ENCODE measurements around the gene IKZF5.

Gene IKZF5

GRCh38 chr10:122974023-122974422, 34.6 kb downstream of the IKZF5 start:
- Mint-ChIP-seq H3K9me3 (no peaks in the 10 kb centered on the region), H3K4me1 (no peaks in the 10 kb centered on the region), H3K36me3 (ENCODE audit: low read depth) (no peaks in the 10 kb centered on the region), H3K27me3 (ENCODE audit: low read depth, poor library complexity) (peaks cover 37% of the 10 kb centered on the region), H3K27ac (no peak overlapping the region), H3K4me3 (no peak overlapping the region)
- no peak for TF ChIP-seq CTCF (IDR thresholded peaks at IDR 0.05)
- DNase-seq = no peak

DNA sequence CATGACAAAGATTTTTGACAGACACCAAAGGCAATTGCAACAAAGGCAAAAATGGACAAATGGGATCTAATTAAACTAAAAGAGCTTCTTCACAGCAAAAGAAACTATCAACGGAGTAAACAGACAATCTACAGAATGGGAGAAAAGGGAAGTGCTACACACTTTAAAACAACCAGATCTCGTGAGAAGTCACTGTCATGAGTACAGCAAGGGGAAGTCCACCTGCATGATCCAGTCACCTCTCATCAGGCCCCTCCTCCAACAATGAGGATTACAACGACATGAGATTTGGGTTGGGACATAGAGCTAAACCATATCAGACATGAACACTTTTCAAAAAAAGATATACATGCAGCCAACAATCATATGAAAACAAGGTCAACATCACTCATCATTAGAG, 39.9 kb downstream of the IKZF5 start:
- no peak overlapping the region for H3K27ac Mint-ChIP-seq
- peaks cover 48% of the 10 kb centered on the region for H3K9me3 Mint-ChIP-seq
- no peak overlapping the region for H3K4me3 Mint-ChIP-seq
- H3K4me1 Mint-ChIP-seq = no peaks in the 10 kb centered on the region
- DNase-seq = no peak
- no peak for TF ChIP-seq CTCF (IDR thresholded peaks at IDR 0.05)
- peaks cover 17% of the 10 kb centered on the region for H3K36me3 Mint-ChIP-seq (ENCODE audit: low read depth)
- peaks cover 37% of the 10 kb centered on the region for H3K27me3 Mint-ChIP-seq (ENCODE audit: low read depth, poor library complexity)

GRCh38 chr10:122966879-122967278, 41.7 kb downstream of the IKZF5 start:
- DNase-seq = no peak
- H3K36me3 Mint-ChIP-seq (ENCODE audit: low read depth) = peaks cover 22% of the 10 kb centered on the region
- H3K27ac Mint-ChIP-seq = no peak overlapping the region
- H3K4me3 Mint-ChIP-seq = no peak overlapping the region
- H3K27me3 Mint-ChIP-seq (ENCODE audit: low read depth, poor library complexity) = peaks cover 41% of the 10 kb centered on the region
- TF ChIP-seq CTCF (IDR thresholded peaks at IDR 0.05) = no peak
- peaks cover 56% of the 10 kb centered on the region for H3K9me3 Mint-ChIP-seq
- no peaks in the 10 kb centered on the region for H3K4me1 Mint-ChIP-seq

DNA sequence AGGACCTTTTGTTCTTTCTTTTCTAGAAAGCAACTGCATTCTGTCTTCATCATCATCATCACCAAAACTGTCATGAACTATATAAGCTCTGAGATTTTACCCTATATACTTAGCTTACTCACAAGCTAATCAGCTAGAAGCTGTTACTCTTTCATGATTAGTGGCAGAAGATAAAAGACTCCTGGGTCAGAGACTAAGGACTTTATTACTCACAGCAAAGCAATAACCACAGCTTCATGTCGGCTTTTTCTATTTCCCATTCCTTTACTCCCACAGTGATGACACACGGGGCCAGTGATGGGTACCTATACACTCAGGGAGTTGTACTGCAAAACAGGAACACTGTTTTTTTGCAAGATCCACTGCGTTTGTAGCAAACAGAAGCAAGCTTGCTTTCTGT, 46.2 kb downstream of the IKZF5 start:
- Mint-ChIP-seq H3K4me1 (no peaks in the 10 kb centered on the region), H3K36me3 (ENCODE audit: low read depth) (peaks cover 19% of the 10 kb centered on the region), H3K27me3 (ENCODE audit: low read depth, poor library complexity) (peaks cover 24% of the 10 kb centered on the region), H3K4me3 (no peak overlapping the region), H3K27ac (no peak overlapping the region), H3K9me3 (peaks cover 41% of the 10 kb centered on the region)
- DNase-seq = no peak
- TF ChIP-seq CTCF (IDR thresholded peaks at IDR 0.05) = no peak

- no peak for DNase-seq
- Mint-ChIP-seq H3K9me3 (peaks cover 25% of the 10 kb centered on the region), H3K27ac (no peak overlapping the region), H3K4me1 (peaks cover 12% of the 10 kb centered on the region), H3K36me3 (ENCODE audit: low read depth) (peaks cover 9% of the 10 kb centered on the region), H3K27me3 (ENCODE audit: low read depth, poor library complexity) (peaks cover 33% of the 10 kb centered on the region), H3K4me3 (no peak overlapping the region)
- TF ChIP-seq CTCF (IDR thresholded peaks at IDR 0.05) = no peak
Observed at GRCh38 chr10:122957474-122957873, 51.1 kb downstream of the IKZF5 start.

DNA sequence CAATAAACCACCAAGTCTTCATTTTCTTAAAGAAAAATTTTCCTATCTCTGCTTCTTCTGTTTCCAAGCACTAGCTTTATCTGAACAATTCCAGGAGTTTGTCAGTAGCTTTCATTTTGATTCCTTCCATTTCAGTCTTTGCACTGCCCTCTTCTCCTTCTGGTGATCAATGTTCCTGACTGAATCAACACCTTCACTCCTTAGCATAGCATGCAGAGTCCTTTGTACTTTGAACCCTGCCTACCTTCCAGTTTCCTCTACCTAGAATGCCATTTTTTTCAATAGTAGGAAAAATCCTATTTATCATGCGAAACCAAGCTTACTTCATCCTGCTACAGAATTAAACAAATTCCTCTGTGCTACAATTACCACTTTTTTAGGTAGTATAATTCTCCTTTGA, 52.7 kb downstream of the IKZF5 start:
- peaks cover 25% of the 10 kb centered on the region for H3K9me3 Mint-ChIP-seq
- no peak for TF ChIP-seq CTCF (IDR thresholded peaks at IDR 0.05)
- no peak for DNase-seq
- peaks cover 33% of the 10 kb centered on the region for H3K27me3 Mint-ChIP-seq (ENCODE audit: low read depth, poor library complexity)
- no peak overlapping the region for H3K27ac Mint-ChIP-seq
- peaks cover 14% of the 10 kb centered on the region for H3K36me3 Mint-ChIP-seq (ENCODE audit: low read depth)
- H3K4me1 Mint-ChIP-seq = peaks cover 18% of the 10 kb centered on the region
- no peak overlapping the region for H3K4me3 Mint-ChIP-seq

Data from nephron progenitor cell (in vitro differentiated cells).